HEK293 (cell line): ENCODE measurements around the gene TTLL9.

Experiments
- BCL11A ChIP-seq: fragments of 450-650 bp; formaldehyde crosslinking; IDR thresholded peaks from 2 replicates; pipeline ENCODE4 v1.5.1; 2016; ENCODE audit warnings: low read depth, missing biosample characterization, missing genetic modification characterization
- FEZF1 ChIP-seq: fragments of 450-650 bp; formaldehyde crosslinking; IDR thresholded peaks from 2 replicates; pipeline ENCODE4 v1.5.1; 2016; ENCODE audit warnings: missing biosample characterization, missing genetic modification characterization
- GLI2 ChIP-seq: fragments of 450-650 bp; formaldehyde crosslinking; IDR thresholded peaks from 2 replicates; pipeline ENCODE4; 2017; ENCODE audit warnings: missing biosample characterization, missing genetic modification characterization, low read depth, borderline replicate concordance
- KLF16 ChIP-seq: fragments of 450-650 bp; formaldehyde crosslinking; IDR thresholded peaks from 2 replicates; pipeline ENCODE4 v1.5.1; 2017; ENCODE audit warnings: missing biosample characterization, missing genetic modification characterization
- OSR2 ChIP-seq: fragments of 450-650 bp; formaldehyde crosslinking; IDR thresholded peaks from 2 replicates; pipeline ENCODE4 v1.5.1; 2016; ENCODE audit warnings: missing biosample characterization, missing genetic modification characterization
- REPIN1 ChIP-seq: fragments of 450-650 bp; formaldehyde crosslinking; IDR thresholded peaks from 2 replicates; pipeline ENCODE4 v1.5.1; 2017; ENCODE audit warnings: missing biosample characterization, missing genetic modification characterization, low read depth
- ZBTB8A ChIP-seq: fragments of 450-650 bp; formaldehyde crosslinking; IDR thresholded peaks from 2 replicates; pipeline ENCODE4 v1.5.1; 2016; ENCODE audit warnings: missing biosample characterization, missing genetic modification characterization
- ZNF211 ChIP-seq: fragments of 450-650 bp; formaldehyde crosslinking; IDR thresholded peaks from 2 replicates; pipeline ENCODE4 v1.5.1; 2016; ENCODE audit warnings: low read depth, missing biosample characterization, missing genetic modification characterization
- ZNF391 ChIP-seq: fragments of 450-650 bp; formaldehyde crosslinking; IDR thresholded peaks from 2 replicates; pipeline ENCODE4 v1.5.1; 2016; ENCODE audit warnings: low read depth, missing biosample characterization, missing genetic modification characterization, borderline replicate concordance
- ZNF416 ChIP-seq: fragments of 450-650 bp; formaldehyde crosslinking; IDR thresholded peaks from 2 replicates; pipeline ENCODE4 v1.5.1; 2016; ENCODE audit warnings: missing biosample characterization, missing genetic modification characterization
- ZNF48 ChIP-seq: fragments of 450-650 bp; formaldehyde crosslinking; IDR thresholded peaks from 2 replicates; pipeline ENCODE4 v1.5.1; 2016; ENCODE audit warnings: missing biosample characterization, missing genetic modification characterization
- TF ChIP-seq, protein P1 (sequence below): fragments of 450-650 bp; formaldehyde crosslinking; IDR thresholded peaks from 2 replicates; pipeline ENCODE4 v1.5.1; 2016; ENCODE audit warnings: missing biosample characterization, missing genetic modification characterization

DNA sequence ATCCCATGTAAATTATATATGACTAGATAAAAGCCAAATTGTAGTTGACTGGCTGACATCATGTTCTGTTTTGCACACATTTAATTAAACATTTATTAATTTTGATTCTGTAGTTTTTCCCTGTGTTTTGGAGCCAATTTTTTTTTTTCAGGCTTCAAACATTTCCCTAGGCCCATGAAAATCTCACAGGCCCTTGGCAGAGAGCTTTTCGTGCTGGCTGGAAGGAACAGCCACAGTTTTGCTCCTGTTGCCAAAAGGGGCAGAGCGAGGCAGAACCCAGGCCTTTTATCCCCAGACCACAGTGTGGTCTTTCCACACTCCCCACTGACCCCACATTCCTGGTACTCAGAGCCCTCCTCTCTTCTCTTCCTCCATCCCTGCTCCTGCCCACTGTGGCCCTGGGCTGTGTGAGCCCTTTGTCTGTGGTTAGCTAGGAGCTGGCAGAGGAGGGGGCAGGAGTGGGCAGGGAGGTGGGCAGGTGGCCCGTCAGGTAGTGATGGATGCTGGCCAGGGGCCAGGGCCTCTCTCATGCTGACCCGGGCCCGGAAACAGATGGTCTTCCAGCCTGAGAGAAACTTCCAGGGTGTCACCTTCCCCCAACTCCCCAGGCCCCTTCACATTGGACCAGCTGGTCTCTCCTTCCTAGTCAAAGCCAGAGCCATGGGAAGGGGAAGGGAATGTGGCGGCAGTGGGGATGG lies 120.4 kb downstream of the TTLL9 start:
- TF ChIP-seq ZNF211 (tag by site-specific recombination) = no peak
- TF ChIP-seq, protein P1, sequence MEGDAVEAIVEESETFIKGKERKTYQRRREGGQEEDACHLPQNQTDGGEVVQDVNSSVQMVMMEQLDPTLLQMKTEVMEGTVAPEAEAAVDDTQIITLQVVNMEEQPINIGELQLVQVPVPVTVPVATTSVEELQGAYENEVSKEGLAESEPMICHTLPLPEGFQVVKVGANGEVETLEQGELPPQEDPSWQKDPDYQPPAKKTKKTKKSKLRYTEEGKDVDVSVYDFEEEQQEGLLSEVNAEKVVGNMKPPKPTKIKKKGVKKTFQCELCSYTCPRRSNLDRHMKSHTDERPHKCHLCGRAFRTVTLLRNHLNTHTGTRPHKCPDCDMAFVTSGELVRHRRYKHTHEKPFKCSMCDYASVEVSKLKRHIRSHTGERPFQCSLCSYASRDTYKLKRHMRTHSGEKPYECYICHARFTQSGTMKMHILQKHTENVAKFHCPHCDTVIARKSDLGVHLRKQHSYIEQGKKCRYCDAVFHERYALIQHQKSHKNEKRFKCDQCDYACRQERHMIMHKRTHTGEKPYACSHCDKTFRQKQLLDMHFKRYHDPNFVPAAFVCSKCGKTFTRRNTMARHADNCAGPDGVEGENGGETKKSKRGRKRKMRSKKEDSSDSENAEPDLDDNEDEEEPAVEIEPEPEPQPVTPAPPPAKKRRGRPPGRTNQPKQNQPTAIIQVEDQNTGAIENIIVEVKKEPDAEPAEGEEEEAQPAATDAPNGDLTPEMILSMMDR (tag by site-specific recombination) = no peak
- no peak for TF ChIP-seq REPIN1 (tag by site-specific recombination)
- no peak for TF ChIP-seq ZBTB8A (tag by site-specific recombination)
- TF ChIP-seq FEZF1 (tag by site-specific recombination) = no peak
- TF ChIP-seq ZNF48 (tag by site-specific recombination) = no peak
- TF ChIP-seq KLF16 (tag by site-specific recombination) = no peak
- TF ChIP-seq GLI2 (tag by site-specific recombination) = no peak
- TF ChIP-seq ZNF391 (tag by site-specific recombination) = no peak
- no peak for TF ChIP-seq BCL11A (tag by site-specific recombination)
- no peak for TF ChIP-seq ZNF416 (tag by site-specific recombination)
- no peak for TF ChIP-seq OSR2 (tag by site-specific recombination)
